GM19324 (cell line): ENCODE results near the gene HTR7.
"Not testable (repeated sequence)": the region's sequence is repeated elsewhere in the genome, so short reads cannot be mapped to it uniquely, and the experiment has no call there.

Experiments
- ATAC-seq: cut with Tn5 transposase; IDR thresholded peaks from one replicate; pipeline ENCODE4 v1.9.1; 2021; ENCODE audit warnings: mild to moderate bottlenecking, moderate library complexity; ENCODE audit not compliant: unreplicated experiment, low FRiP score

The HTR7 gene

GRCh38 chr10:90857635-90858460 lies at the start of gene HTR7:
Gene HTR7, minus strand, starts transcription at chr10:90858039. Its CDS starts 368 bp downstream, at chr10:90857671.
- peak; percentile 74 for ATAC-seq

- ATAC-seq: no peak
These were observed 48.8 kb upstream of the HTR7 start for GRCh38 chr10:90906596-90906995.

GRCh38 chr10:90905925-90906324 lies 48.1 kb upstream of the HTR7 start:
- ATAC-seq: no peak

- not testable (repeated sequence) for ATAC-seq
These were observed 39.1 kb upstream of the HTR7 start for GRCh38 chr10:90896916-90897315.

GRCh38 chr10:90893190-90893589 lies 35.4 kb upstream of the HTR7 start:
- ATAC-seq: no peak

GRCh38 chr10:90890347-90890746 lies 32.5 kb upstream of the HTR7 start:
- no peak for ATAC-seq

GRCh38 chr10:90889636-90890035 lies 31.8 kb upstream of the HTR7 start:
- no peak for ATAC-seq

GRCh38 chr10:90888387-90888786 lies 30.5 kb upstream of the HTR7 start:
- ATAC-seq: no peak

- no peak for ATAC-seq
These were observed 29.7 kb upstream of the HTR7 start for GRCh38 chr10:90887555-90887954.

- ATAC-seq: no peak
These were observed 27.3 kb upstream of the HTR7 start for GRCh38 chr10:90885176-90885575.

- ATAC-seq: no peak
These were observed 26.6 kb upstream of the HTR7 start for GRCh38 chr10:90884431-90884830.

GRCh38 chr10:90880059-90880719 lies 22.4 kb upstream of the HTR7 start:
- not testable (repeated sequence) for ATAC-seq

GRCh38 chr10:90879062-90879461 lies 21.2 kb upstream of the HTR7 start:
- ATAC-seq: no peak

- ATAC-seq: no peak
These were observed 14.8 kb upstream of the HTR7 start for GRCh38 chr10:90872648-90873020.

- peak; percentile 98 for ATAC-seq
These were observed 14.2 kb upstream of the HTR7 start, which contains the start of gene RPP30 for GRCh38 chr10:90871766-90872647. Gene RPP30, plus strand, starts transcription at chr10:90871974. Its CDS starts 13 bp downstream, at chr10:90871987.

GRCh38 chr10:90871279-90871765 lies 13.5 kb upstream of the HTR7 start:
- ATAC-seq: peak; percentile 44

- no peak for ATAC-seq
These were observed 8.3 kb upstream of the HTR7 start for GRCh38 chr10:90866050-90866598.

GRCh38 chr10:90865401-90865800 lies 7.6 kb upstream of the HTR7 start:
- no peak for ATAC-seq

- no peak for ATAC-seq
These were observed 5.2 kb upstream of the HTR7 start for GRCh38 chr10:90862908-90863514.

GRCh38 chr10:90860790-90861189 lies 3.0 kb upstream of the HTR7 start:
- no peak for ATAC-seq
